GM12891 (cell line): ENCODE measurements around the gene PLEKHA5.
"Not testable (repeated sequence)": the region's sequence is repeated elsewhere in the genome, so short reads cannot be mapped to it uniquely, and the experiment has no call there.

Experiments
- DNase-seq: peaks from one replicate; pipeline ENCODE4 v3.0.0; 2011; ENCODE audit warnings: low spot score; ENCODE audit not compliant: insufficient read length
- FAIRE-seq: peaks from 2 replicates; lab custom pipeline; 2011; peaks lifted over from hg19 to GRCh38; lab: Jason Lieb, UNC
- PAX5 ChIP-seq: IDR thresholded peaks from 2 replicates; pipeline ENCODE4 v1.6.1; 2011; ENCODE audit warnings: low read length, moderate library complexity, mild to moderate bottlenecking; ENCODE audit not compliant: insufficient read depth, severe bottlenecking
- POLR2A ChIP-seq: IDR thresholded peaks from 2 replicates; pipeline ENCODE4 v1.6.1; 2011; ENCODE audit warnings: low read depth, low read length, control low read depth
- POLR2AphosphoS5 ChIP-seq: IDR thresholded peaks from 2 replicates; pipeline ENCODE4 v1.6.1; 2011; ENCODE audit warnings: low read depth, low read length, control low read depth
- POU2F2 ChIP-seq: IDR thresholded peaks from 2 replicates; pipeline ENCODE4 v1.6.1; 2011; ENCODE audit warnings: low read depth, mild to moderate bottlenecking, control low read depth, low read length, moderate library complexity
- SPI1 ChIP-seq: IDR thresholded peaks from 2 replicates; pipeline ENCODE4 v1.6.1; 2011; ENCODE audit warnings: low read depth, low read length, control low read depth
- TAF1 ChIP-seq: IDR thresholded peaks from 2 replicates; pipeline ENCODE4 v1.6.1; 2011; ENCODE audit warnings: low read depth, low read length, control low read depth

The PLEKHA5 gene

DNA sequence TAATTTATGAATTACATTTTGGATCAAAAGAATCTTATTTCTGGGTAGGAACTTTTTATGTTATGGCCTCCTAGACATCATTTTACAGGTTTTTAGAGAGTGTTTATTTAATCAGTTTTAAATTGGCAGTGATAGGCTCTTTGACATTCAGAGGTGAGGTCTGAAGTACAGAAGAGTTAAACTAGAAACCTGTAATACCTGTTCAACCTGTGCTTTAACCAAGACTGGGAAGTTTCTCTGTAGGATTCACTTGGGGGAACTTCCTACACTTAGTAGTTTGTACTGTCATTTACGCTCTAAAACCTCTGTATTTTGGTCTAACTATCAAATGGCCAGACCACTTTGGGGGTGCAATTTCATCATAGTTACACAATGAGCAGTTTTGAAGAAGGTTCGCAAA lies 35.9 kb downstream of the PLEKHA5 start:
- FAIRE-seq (no peak), DNase-seq (no peak)
- no peak for TF ChIP-seq PAX5
- TF ChIP-seq SPI1, result no peak
- no peak for TF ChIP-seq TAF1
- no peak for TF ChIP-seq POU2F2
- TF ChIP-seq POLR2AphosphoS5, result no peak

DNA sequence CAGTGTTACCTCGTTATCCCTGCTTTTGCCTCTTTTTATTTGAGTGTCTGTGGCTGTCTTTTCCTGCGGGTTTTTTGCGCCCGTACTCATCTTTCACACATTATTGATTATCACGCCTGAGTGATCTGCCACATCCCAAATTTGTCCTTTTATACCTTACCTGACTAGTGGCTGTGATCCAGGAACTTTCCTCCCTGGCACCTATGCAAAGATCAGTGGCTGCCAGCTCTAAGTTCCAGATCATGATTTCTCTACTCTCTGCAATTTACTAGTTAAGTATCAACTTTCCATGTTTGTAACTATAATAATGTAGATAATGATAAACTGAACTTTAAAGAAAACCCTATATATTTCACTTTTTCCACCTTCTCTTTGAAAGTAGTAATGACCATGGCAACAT lies 36.9 kb downstream of the PLEKHA5 start:
- no peak for TF ChIP-seq PAX5
- TF ChIP-seq POLR2AphosphoS5, result no peak
- no peak for TF ChIP-seq POU2F2
- no peak for TF ChIP-seq TAF1
- no peak for TF ChIP-seq POLR2A
- TF ChIP-seq SPI1, result no peak
- FAIRE-seq (no peak), DNase-seq (no peak)

DNA sequence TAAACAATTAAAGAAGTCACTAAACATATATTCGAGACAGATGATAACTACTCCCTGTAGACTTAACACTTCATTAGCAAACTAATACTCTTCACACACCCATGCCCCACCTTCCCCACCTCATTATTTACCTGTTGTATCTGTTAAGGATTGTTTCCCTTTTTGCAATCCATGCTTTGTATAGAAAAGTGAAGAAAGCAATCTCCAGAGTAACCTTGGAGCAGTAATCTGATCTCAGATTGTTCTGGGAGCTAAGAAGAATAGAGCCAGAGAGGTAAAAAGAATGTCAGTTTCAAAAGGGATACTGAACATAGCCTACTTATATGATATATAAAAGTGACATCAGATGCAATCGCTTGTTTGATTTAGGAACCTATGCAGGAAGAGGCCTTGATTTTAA lies 37.4 kb downstream of the PLEKHA5 start:
- DNase-seq, result no peak
- no peak for FAIRE-seq
- no peak for TF ChIP-seq TAF1
- no peak for TF ChIP-seq POLR2AphosphoS5
- no peak for TF ChIP-seq PAX5
- no peak for TF ChIP-seq SPI1
- no peak for TF ChIP-seq POLR2A
- TF ChIP-seq POU2F2, result no peak

DNA sequence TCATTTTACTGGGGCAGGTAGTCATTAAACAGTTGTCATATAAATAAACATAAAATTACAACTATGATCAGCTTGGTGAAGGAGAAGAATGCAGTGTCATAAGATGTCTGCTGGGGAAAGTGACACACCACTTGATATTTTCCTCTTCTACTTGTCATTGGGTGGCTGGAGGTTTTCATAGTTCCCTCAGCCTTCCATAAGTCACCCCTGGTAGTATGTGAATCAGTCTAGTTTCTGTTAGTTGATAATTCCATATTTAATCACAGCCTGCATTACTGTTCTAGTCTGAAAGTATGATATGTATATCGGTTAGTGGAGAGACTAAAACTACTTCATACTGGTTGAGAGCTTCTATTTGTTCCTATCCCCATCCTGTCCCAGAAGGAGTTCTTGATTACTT lies 38.2 kb downstream of the PLEKHA5 start:
- TF ChIP-seq SPI1 (no peak), POU2F2 (no peak), TAF1 (no peak), PAX5 (no peak), POLR2A (no peak), POLR2AphosphoS5 (no peak)
- DNase-seq (no peak), FAIRE-seq (no peak)

DNA sequence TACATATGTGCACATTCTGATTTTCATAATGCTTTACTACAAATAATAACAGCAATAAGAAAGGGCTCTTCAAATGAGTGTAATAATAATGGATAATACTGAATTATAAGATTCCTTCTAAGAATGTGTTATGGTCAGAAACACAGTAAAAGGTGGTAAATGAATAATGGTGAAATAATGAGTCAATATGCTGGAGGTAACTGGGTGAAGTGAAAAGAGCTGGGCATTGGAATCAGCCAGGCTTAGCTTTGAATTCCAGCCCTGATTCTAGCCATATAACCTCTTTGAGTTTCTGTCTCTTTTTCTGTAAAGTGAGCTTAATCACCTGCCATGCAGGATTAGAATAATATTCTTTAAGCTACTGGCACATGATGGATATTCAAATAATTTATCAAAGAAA lies 39.1 kb downstream of the PLEKHA5 start:
- TF ChIP-seq SPI1, result no peak
- FAIRE-seq (no peak), DNase-seq (no peak)

DNA sequence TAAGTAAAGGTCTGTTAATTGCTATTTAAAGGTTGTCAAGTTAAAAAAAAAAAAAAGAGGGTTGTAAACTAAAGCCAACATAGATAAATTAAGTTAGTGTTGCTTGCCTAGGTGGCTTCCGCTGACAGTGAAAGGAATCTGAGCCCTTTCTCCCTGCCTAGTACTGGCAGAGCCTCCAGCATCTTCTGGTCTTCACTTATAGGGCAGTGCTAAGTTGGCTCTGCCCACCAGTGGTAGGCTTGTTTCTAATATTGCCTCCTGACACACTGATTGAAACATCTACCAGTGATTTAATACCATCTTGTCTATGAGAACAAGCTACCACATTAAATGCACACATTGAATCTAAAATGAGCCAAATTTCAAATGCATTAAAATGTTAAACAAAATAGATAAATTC lies 39.7 kb downstream of the PLEKHA5 start:
- FAIRE-seq, result no peak
- TF ChIP-seq POLR2A, result no peak
- TF ChIP-seq POLR2AphosphoS5, result no peak
- no peak for TF ChIP-seq SPI1
- TF ChIP-seq POU2F2, result no peak
- TF ChIP-seq TAF1, result no peak
- no peak for TF ChIP-seq PAX5
- DNase-seq, result no peak

DNA sequence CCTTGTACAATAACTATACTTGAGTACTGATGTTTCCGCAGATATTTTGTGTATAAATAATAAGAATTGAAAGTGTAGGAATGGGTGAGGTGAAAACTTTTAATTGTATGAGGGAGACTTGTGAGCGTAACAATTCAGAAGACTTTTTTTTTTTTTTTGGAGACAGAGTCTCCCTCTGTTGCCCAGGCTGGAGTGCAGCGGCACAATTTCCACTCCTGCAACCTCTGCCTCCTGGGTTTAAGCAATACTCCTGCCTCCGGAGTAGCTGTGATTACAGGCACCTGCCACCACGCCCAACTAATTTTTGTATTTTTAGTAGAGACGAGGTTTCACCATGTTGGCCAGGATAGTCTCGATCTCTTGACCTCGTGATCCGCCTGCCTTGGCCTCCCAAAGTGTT lies 40.8 kb downstream of the PLEKHA5 start:
- not testable (repeated sequence) for DNase-seq, FAIRE-seq

DNA sequence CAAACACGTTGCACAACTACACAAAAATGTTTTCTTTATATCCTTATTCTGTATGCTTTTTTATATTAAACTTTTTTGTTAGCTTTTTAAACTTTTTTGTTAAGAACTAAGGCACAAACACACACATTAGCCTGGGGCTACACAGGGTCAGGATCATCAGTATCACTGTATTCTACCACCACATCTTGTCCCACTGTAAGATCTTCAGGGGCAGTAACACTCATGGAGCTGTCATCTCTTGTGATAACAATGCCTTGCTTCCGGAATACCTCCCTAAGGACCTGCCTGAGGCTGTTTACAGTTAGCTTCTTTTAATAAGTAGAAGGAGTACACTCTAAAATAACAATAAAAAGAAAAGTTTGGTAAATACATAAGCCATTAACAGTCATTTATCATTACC lies 42.2 kb downstream of the PLEKHA5 start:
- no peak for DNase-seq

DNA sequence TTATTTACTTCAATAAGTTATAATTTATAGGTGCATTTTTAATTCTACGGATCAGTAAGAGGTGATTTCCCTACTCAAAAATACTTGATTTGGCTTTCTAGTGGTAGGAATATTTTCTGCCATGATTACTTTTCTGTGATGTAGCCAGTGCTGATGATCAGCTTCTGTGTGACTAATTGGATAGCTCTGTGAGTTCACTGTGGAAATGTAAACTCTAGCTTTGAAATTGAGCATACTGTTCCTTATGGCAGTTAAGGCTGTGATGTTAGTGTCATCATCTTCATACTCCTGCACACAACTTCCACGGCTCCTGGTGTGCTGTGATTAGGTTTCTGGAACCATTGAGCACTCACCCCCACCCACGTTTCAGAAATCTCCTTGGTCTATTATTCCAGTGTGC lies 48.2 kb downstream of the PLEKHA5 start:
- DNase-seq, result no peak
- FAIRE-seq, result no peak
- TF ChIP-seq POLR2A (no peak), POU2F2 (no peak), TAF1 (no peak)

More for the DNA sequence above, 42.2 kb downstream of the PLEKHA5 start:
- no peak for TF ChIP-seq PAX5
- no peak for TF ChIP-seq SPI1
- no peak for TF ChIP-seq TAF1
- no peak for TF ChIP-seq POLR2A
- no peak for TF ChIP-seq POLR2AphosphoS5
- TF ChIP-seq POU2F2, result no peak
- no peak for FAIRE-seq

DNA sequence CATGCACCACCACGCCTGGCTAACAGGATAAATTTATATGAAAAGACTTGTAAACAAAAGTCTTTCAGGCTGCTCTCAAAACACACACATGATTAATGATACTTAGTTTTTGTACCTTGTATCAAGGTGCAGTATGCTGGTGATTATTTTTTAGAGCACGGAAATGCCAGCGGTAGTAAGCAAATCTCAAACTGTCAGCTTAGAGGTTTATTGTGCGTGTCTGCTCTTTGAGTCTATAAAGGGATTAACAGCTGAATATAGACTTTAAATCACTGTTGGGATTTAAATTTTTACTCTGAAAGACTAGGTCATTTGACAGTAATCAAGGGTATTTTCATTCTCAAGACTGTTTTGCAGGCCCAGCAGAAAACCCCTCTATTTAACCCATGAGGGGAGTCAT lies 50.5 kb downstream of the PLEKHA5 start:
- no peak for TF ChIP-seq TAF1
- no peak for TF ChIP-seq POLR2AphosphoS5
- TF ChIP-seq POU2F2, result no peak
- TF ChIP-seq PAX5, result no peak
- no peak for TF ChIP-seq SPI1
- TF ChIP-seq POLR2A, result no peak
- no peak for DNase-seq
- FAIRE-seq, result no peak

DNA sequence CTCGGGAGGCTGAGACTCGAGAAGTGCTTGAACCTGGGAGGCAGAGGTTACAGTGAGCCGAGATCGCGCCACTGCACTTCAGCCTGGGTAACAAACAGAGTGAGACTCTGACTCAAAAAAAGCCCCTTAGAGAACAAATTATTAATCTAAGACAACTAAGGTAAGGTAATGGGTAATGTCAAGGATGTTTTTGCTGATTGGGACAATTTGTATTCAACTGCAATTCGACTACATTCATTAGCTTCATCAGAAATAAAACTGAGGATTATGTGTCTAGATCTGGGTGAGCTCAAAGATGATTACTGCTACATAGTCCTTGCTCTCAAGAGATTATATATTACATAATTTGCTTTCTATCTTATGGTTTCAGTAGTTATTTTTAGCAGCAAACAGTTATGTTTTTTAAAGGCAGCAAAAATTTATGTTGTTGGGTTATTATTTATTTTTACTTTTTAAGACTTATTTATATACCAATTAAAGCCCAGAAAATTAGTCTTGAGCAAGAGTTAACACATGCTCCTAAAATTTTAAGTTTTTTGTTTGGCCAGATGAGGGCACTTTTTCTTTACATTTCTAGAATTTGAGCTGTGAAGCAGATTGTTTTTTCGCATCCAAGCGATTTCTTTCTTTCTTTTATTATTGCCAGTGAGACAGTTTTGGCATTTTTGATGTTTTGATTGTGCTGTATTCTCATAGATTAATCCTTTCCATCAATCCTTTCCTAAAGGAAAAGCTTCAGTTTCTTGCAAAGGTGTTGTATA lies 52.3 kb downstream of the PLEKHA5 start:
- TF ChIP-seq TAF1 (no peak), POLR2A (no peak)
- DNase-seq, result no peak
- no peak for FAIRE-seq
